ENCODE data around the gene KRT16. TPM values are rescaled to one million over a fixed set of nuclear protein-coding genes. Genes with fewer than 3 reads are reported as not detected.
A peak's percentile ranks its signal among the peaks of the same experiment; 100 is the strongest.
"Not testable (repeated sequence)": the region's sequence is repeated elsewhere in the genome, so short reads cannot be mapped to it uniquely, and the experiment has no call there.

KRT16 gene
- total RNA-seq, 1 donor from 2014 or later = not detected

- Mint-ChIP-seq H3K36me3 (ENCODE audit: low read depth, unreplicated experiment) (no peaks in the 10 kb centered on the region), H3K9me3 (ENCODE audit: unreplicated experiment) (no peaks in the 10 kb centered on the region), H3K4me3 (ENCODE audit: unreplicated experiment) (no peak overlapping the region), H3K27ac (ENCODE audit: unreplicated experiment) (no peak overlapping the region), H3K4me1 (ENCODE audit: unreplicated experiment) (no peaks in the 10 kb centered on the region), H3K27me3 (ENCODE audit: unreplicated experiment) (peaks cover 13% of the 10 kb centered on the region)
- TF ChIP-seq CTCF (IDR thresholded peaks at IDR 0.05; ENCODE audit: unreplicated experiment) = no peak
- no peak for DNase-seq (ENCODE audit: low spot score)
Measured at GRCh38 chr17:41583137-41584127, 29.1 kb downstream of the KRT16 start.

DNA sequence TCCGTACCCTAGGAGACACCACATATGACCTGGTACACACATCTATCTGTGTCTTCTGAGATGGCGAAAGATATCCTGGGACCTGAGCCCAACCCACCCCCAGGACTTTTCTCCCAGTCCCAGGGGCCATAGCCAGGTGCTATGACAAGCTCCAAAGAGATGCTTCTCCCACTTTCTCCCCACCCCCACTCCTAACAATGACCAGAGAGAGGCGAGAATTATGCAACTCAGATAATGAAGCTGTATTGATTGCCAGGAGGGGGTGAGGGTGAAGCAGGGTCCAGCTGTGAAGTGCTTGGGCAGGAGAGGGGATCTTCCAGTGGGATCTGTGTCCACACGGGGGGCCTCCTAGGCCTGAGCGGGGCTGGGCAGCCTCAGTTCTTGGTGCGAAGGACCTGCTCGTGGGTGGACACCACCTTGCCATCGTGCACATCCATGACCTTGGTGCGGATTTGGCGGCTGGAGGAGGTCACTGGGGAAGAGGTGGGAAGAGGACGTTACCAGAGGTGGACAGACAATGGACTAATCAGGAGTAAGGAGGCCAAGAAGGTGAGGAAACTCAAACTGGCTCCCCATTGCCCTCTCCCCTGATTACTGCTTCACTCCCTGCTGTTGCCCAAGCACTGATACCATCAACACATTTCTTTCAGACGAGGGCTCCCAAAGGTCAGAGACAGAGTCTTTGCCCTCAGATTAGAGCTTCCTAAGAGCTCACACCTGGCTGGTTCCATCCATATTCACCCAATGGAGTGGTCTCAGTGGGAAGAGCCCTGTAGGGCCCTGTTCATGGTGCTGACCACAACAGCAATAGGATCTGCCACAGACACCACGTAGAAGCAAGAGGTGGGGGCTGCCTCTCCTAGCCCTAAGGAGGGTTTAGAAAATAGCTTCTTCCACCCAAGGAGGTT lies 30.3 kb downstream of the KRT16 start:
- not testable (repeated sequence) for H3K9me3 Mint-ChIP-seq (ENCODE audit: unreplicated experiment)

DNA sequence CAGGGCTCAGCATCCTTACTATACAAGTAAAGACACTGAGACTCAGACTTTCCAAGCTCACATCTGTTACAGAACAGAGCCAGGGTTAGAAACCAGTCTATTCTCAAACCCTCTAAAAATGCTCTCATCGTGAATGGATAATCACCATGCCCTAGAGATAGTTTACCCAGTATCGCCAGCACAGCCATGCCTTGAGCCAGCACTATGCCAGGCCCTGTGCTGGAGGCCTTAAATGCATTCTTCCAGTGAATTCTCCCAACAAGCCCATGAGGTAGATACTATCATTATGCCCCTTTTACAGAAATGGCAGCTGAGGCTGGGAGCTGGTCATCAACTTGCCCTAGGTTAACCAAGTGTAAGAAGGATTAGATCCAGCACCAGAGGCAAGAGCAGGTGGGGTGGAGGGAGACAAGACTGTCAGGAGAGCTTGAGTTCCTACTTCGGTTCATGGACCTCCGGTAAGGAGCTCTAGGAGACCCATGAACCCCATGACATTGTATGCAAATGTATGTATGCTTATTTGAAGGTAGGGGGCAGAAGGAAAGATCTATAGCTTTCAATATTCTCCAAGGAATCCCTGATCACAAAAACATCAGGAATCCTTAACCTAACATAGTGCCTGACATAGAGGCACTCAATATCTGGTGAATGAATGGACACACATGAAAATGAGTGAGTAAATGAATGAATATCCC lies 31.1 kb downstream of the KRT16 start:
- H3K4me1 Mint-ChIP-seq (ENCODE audit: unreplicated experiment) = no peaks in the 10 kb centered on the region
- H3K9me3 Mint-ChIP-seq (ENCODE audit: unreplicated experiment) = no peaks in the 10 kb centered on the region
- no peak overlapping the region for H3K4me3 Mint-ChIP-seq (ENCODE audit: unreplicated experiment)
- H3K27ac Mint-ChIP-seq (ENCODE audit: unreplicated experiment) = no peak overlapping the region
- no peak for TF ChIP-seq CTCF (IDR thresholded peaks at IDR 0.05; ENCODE audit: unreplicated experiment)
- H3K27me3 Mint-ChIP-seq (ENCODE audit: unreplicated experiment) = peaks cover 20% of the 10 kb centered on the region
- DNase-seq (ENCODE audit: low spot score) = no peak
- no peaks in the 10 kb centered on the region for H3K36me3 Mint-ChIP-seq (ENCODE audit: low read depth, unreplicated experiment)

More for the DNA sequence above, 30.3 kb downstream of the KRT16 start:
- H3K36me3 Mint-ChIP-seq (ENCODE audit: low read depth, unreplicated experiment); H3K4me1 Mint-ChIP-seq (ENCODE audit: unreplicated experiment); H3K27ac Mint-ChIP-seq (ENCODE audit: unreplicated experiment); DNase-seq (ENCODE audit: low spot score); H3K4me3 Mint-ChIP-seq (ENCODE audit: unreplicated experiment): not testable (repeated sequence)
- peaks cover 20% of the 10 kb centered on the region for H3K27me3 Mint-ChIP-seq (ENCODE audit: unreplicated experiment)

- Mint-ChIP-seq H3K9me3 (ENCODE audit: unreplicated experiment) (no peaks in the 10 kb centered on the region), H3K36me3 (ENCODE audit: low read depth, unreplicated experiment) (no peaks in the 10 kb centered on the region), H3K4me3 (ENCODE audit: unreplicated experiment) (no peak overlapping the region), H3K4me1 (ENCODE audit: unreplicated experiment) (no peaks in the 10 kb centered on the region), H3K27ac (ENCODE audit: unreplicated experiment) (no peak overlapping the region), H3K27me3 (ENCODE audit: unreplicated experiment) (peaks cover 20% of the 10 kb centered on the region)
- DNase-seq (ENCODE audit: low spot score) = no peak
- no peak for TF ChIP-seq CTCF (IDR thresholded peaks at IDR 0.05; ENCODE audit: unreplicated experiment)
Measured at GRCh38 chr17:41580687-41581365, 31.7 kb downstream of the KRT16 start.

DNA sequence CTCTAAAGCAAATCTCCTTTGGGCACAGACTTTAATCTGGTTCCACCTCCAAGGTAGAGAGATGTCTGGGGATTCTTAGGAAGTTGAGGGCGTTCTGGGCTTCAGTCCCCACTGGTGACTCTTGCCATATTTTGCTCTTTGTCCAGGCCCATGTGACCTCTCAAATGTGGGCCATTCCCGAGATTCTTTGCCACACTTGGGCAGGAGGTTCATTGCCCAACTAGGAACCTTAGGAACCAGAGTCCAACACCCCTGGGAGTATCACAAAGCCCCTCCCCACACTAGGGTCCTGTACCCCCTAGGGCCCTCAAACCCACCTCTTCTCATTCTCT lies 32.4 kb downstream of the KRT16 start:
- H3K27me3 Mint-ChIP-seq (ENCODE audit: unreplicated experiment) = peaks cover 19% of the 10 kb centered on the region
- H3K4me3 Mint-ChIP-seq (ENCODE audit: unreplicated experiment) = no peak overlapping the region
- H3K4me1 Mint-ChIP-seq (ENCODE audit: unreplicated experiment) = no peaks in the 10 kb centered on the region
- peak overlapping the region; percentile 42 for H3K27ac Mint-ChIP-seq (ENCODE audit: unreplicated experiment)
- no peak for TF ChIP-seq CTCF (IDR thresholded peaks at IDR 0.05; ENCODE audit: unreplicated experiment)
- no peaks in the 10 kb centered on the region for H3K36me3 Mint-ChIP-seq (ENCODE audit: low read depth, unreplicated experiment)
- DNase-seq (ENCODE audit: low spot score) = no peak
- H3K9me3 Mint-ChIP-seq (ENCODE audit: unreplicated experiment) = no peaks in the 10 kb centered on the region
